ENCODE results near the gene CHST10.

DNA sequence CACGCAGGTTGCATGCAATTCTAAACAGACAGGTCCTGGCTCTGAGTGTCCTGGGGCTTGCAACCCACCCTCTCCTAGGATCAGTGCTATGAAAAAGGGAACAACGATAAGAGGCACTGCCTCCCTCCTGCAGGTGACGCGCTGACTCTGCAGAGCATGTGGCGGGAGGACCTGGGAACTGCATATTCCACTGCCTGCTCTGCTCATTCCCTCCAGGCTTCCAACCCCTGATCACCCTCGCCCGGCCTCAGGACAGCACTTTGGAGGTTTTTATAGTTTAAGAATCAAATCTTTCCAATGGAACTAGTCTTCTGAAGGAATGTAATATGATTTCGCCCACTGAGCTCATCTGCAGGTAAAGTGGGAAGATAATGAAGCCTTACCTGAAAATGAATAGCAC, 8.5 kb downstream of the CHST10 start:
- TF ChIP-seq EZH2 (IDR thresholded peaks at IDR 0.05; ENCODE audit: borderline replicate concordance, low read depth, low read length, poor library complexity, severe bottlenecking): no peak
- TF ChIP-seq, protein P1, sequence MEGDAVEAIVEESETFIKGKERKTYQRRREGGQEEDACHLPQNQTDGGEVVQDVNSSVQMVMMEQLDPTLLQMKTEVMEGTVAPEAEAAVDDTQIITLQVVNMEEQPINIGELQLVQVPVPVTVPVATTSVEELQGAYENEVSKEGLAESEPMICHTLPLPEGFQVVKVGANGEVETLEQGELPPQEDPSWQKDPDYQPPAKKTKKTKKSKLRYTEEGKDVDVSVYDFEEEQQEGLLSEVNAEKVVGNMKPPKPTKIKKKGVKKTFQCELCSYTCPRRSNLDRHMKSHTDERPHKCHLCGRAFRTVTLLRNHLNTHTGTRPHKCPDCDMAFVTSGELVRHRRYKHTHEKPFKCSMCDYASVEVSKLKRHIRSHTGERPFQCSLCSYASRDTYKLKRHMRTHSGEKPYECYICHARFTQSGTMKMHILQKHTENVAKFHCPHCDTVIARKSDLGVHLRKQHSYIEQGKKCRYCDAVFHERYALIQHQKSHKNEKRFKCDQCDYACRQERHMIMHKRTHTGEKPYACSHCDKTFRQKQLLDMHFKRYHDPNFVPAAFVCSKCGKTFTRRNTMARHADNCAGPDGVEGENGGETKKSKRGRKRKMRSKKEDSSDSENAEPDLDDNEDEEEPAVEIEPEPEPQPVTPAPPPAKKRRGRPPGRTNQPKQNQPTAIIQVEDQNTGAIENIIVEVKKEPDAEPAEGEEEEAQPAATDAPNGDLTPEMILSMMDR (conservative IDR thresholded peaks at IDR 0.05; ENCODE audit: low read depth, low read length): no peak
